H1 (cell line): Measurements from ENCODE around the gene PFKFB3. TPM values are rescaled to one million over a fixed set of nuclear protein-coding genes. Genes with fewer than 3 reads are reported as not detected.

ENCODE experiments used
- CTCF ChIA-PET: fragments of 300-600 bp; sonication (Branson Sonifier 250); formaldehyde crosslinking; loops from one replicate; lab custom pipeline; 2021; ENCODE audit not compliant: partially characterized antibody; lab: Charles Lee
- POLR2A ChIA-PET: fragments of 300-600 bp; sonication (Branson Sonifier 250); formaldehyde crosslinking; loops from one replicate; lab custom pipeline; 2021; ENCODE audit warnings: inconsistent platforms; ENCODE audit not compliant: partially characterized antibody; lab: Charles Lee
- DNase-seq, 2 experiments: peaks; one replicate each; pipeline versions ENCODE4 v3.0.0 to v3.0.0-alpha.2; 2010 to 2022; ENCODE audit warnings: low spot score in 2 of 2, low read depth in 1 of 2, mixed read lengths in 1 of 2
- FAIRE-seq: peaks from 2 replicates; lab custom pipeline; 2011; peaks lifted over from hg19 to GRCh38; lab: Jason Lieb, UNC
- H2AFZ ChIP-seq: 2 replicates; pipeline ENCODE4 v1.8.1; 2012; ENCODE audit warnings: low read length, inconsistent platforms
- H2AK5ac ChIP-seq: 2 replicates; pipeline ENCODE4 v1.6.1; 2013; ENCODE audit warnings: low read depth, low read length
- H2BK120ac ChIP-seq: replicated peaks from 2 replicates; pipeline ENCODE3; 2013; ENCODE audit warnings: low read depth, low read length, inconsistent platforms
- H2BK12ac ChIP-seq: 2 replicates; pipeline ENCODE4 v1.6.1; 2013; ENCODE audit warnings: low read depth, low read length
- H2BK15ac ChIP-seq: 2 replicates; pipeline ENCODE4 v1.6.1; 2013; ENCODE audit warnings: low read length
- H2BK20ac ChIP-seq: 2 replicates; pipeline ENCODE4 v1.6.1; 2013; ENCODE audit warnings: low read length
- H2BK5ac ChIP-seq: 2 replicates; pipeline ENCODE4 v1.6.1; 2013; ENCODE audit warnings: low read depth, low read length
- H3K14ac ChIP-seq: 2 replicates; pipeline ENCODE4 v1.6.1; 2013; ENCODE audit warnings: inconsistent platforms; ENCODE audit not compliant: insufficient read length
- H3K18ac ChIP-seq: 2 replicates; pipeline ENCODE4 v1.6.1; 2013; ENCODE audit warnings: low read length; ENCODE audit errors: extremely low read depth
- H3K23ac ChIP-seq: 2 replicates; pipeline ENCODE4 v1.6.1; 2013; ENCODE audit warnings: inconsistent platforms; ENCODE audit not compliant: insufficient read length
- H3K23me2 ChIP-seq: 2 replicates; pipeline ENCODE4 v1.6.1; 2013; ENCODE audit warnings: low read depth, low read length
- H3K27ac ChIP-seq: 2 replicates; pipeline ENCODE4 v1.6.1; 2011; ENCODE audit warnings: low read depth, low read length, inconsistent platforms
- H3K27me3 ChIP-seq, 4 experiments: replicated peaks in 1 of 4; 1 replicate in 1 of 4; 2 replicates in 3 of 4; pipeline versions ENCODE4 v1.6.1 to v1.8.1; 2011 to 2013; ENCODE audit warnings: low read length in 3 of 4, mild to moderate bottlenecking in 3 of 4, inconsistent platforms in 2 of 4, mixed read lengths in 2 of 4, moderate library complexity in 1 of 4; ENCODE audit not compliant: control insufficient read depth in 3 of 4, insufficient read depth in 3 of 4; ENCODE audit errors: extremely low read depth in 1 of 4
- H3K36me3 ChIP-seq, 4 experiments: 2 replicates each; pipeline versions ENCODE4 v1.6.1 to v1.8.1; 2011 to 2013; ENCODE audit warnings: mild to moderate bottlenecking in 4 of 4, low read length in 3 of 4, moderate library complexity in 2 of 4, control low read depth in 1 of 4, inconsistent platforms in 1 of 4; ENCODE audit not compliant: insufficient read depth in 4 of 4, control insufficient read depth in 2 of 4
- H3K4ac ChIP-seq: replicated peaks from 2 replicates; pipeline ENCODE3; 2013; ENCODE audit warnings: low read length, low read depth, mixed read lengths, inconsistent platforms; ENCODE audit not compliant: insufficient read length
- H3K4me1 ChIP-seq, 4 experiments: replicated peaks in 1 of 4; 1 replicate in 1 of 4; 2 replicates in 3 of 4; pipeline versions ENCODE4 v1.6.1 to v1.8.1; 2011 to 2013; ENCODE audit warnings: low read length in 3 of 4, inconsistent platforms in 2 of 4, mixed read lengths in 1 of 4; ENCODE audit not compliant: insufficient read depth in 4 of 4, control insufficient read depth in 3 of 4
- H3K4me2 ChIP-seq, 2 experiments: 2 replicates each; pipeline versions ENCODE4 v1.6.1 to v1.8.1; 2011 to 2013; ENCODE audit warnings: low read depth in 2 of 2, low read length in 2 of 2, control low read depth in 1 of 2, inconsistent platforms in 1 of 2, mild to moderate bottlenecking in 1 of 2; ENCODE audit not compliant: insufficient read depth in 1 of 2
- H3K4me3 ChIP-seq, 4 experiments: fragments of 200-600, 300-600 bp in 1 of 4; sonication (generic), shearing (Covaris generic), sonication (Bioruptor Twin) in 1 of 4; 2 replicates each; pipeline versions ENCODE4 v1.5.1 to v1.8.1; 2011 to 2016; ENCODE audit warnings: low read length in 4 of 4, low read depth in 3 of 4, control low read depth in 2 of 4, inconsistent platforms in 2 of 4, mild to moderate bottlenecking in 2 of 4, mixed read lengths in 1 of 4, moderate library complexity in 1 of 4; ENCODE audit not compliant: insufficient read depth in 2 of 4; ENCODE audit errors: extremely low read depth in 1 of 4
- H3K56ac ChIP-seq: replicated peaks from 2 replicates; pipeline ENCODE3; 2013; ENCODE audit warnings: low read depth, mild to moderate bottlenecking, mixed read lengths, low read length, inconsistent platforms; ENCODE audit not compliant: insufficient read length
- H3K79me1 ChIP-seq: 2 replicates; pipeline ENCODE4 v1.6.1; 2013; ENCODE audit warnings: low read depth, low read length, control low read depth
- H3K79me2 ChIP-seq, 2 experiments: 2 replicates each; pipeline versions ENCODE4 v1.6.1 to v1.8.1; 2012 to 2013; ENCODE audit warnings: low read length in 2 of 2, mild to moderate bottlenecking in 2 of 2, inconsistent platforms in 1 of 2; ENCODE audit not compliant: insufficient read depth in 2 of 2, control insufficient read depth in 1 of 2
- H3K9ac ChIP-seq, 4 experiments: replicated peaks in 1 of 4; 1 replicate in 1 of 4; 2 replicates in 3 of 4; pipeline versions ENCODE4 v1.6.1 to v1.8.1; 2011 to 2013; ENCODE audit warnings: low read depth in 3 of 4, low read length in 3 of 4, control low read depth in 2 of 4, mild to moderate bottlenecking in 2 of 4, moderate library complexity in 2 of 4, inconsistent platforms in 1 of 4; ENCODE audit errors: extremely low read depth in 1 of 4
- H3K9me3 ChIP-seq, 2 experiments: 2 replicates each; pipeline versions ENCODE4 v1.6.1 to v1.8.1; 2012 to 2013; ENCODE audit warnings: mild to moderate bottlenecking in 2 of 2, moderate library complexity in 2 of 2, control low read depth in 1 of 2, inconsistent platforms in 1 of 2, low read depth in 1 of 2, low read length in 1 of 2, mixed read lengths in 1 of 2; ENCODE audit not compliant: insufficient read depth in 2 of 2
- H4K20me1 ChIP-seq, 2 experiments: replicated peaks in 1 of 2; 2 replicates each; pipeline versions ENCODE3 to v1.8.1; 2011 to 2013; ENCODE audit warnings: inconsistent platforms in 2 of 2, low read length in 2 of 2, mild to moderate bottlenecking in 1 of 2; ENCODE audit not compliant: insufficient read depth in 2 of 2, control insufficient read depth in 1 of 2
- H4K5ac ChIP-seq: 2 replicates; pipeline ENCODE4 v1.6.1; 2013; ENCODE audit warnings: low read length, low read depth, mixed read lengths, inconsistent platforms; ENCODE audit not compliant: insufficient read length
- H4K8ac ChIP-seq: 2 replicates; pipeline ENCODE4 v1.8.0; 2013; ENCODE audit warnings: mild to moderate bottlenecking, moderate library complexity, low read length, inconsistent platforms; ENCODE audit not compliant: insufficient read depth; ENCODE audit errors: extremely low read depth
- H4K91ac ChIP-seq: replicated peaks from 2 replicates; pipeline ENCODE3; 2013; ENCODE audit warnings: low read length, mixed read lengths, inconsistent platforms; ENCODE audit not compliant: insufficient read length
- BCL11A ChIP-seq, 2 experiments: IDR thresholded peaks; one replicate each; pipeline ENCODE4 v1.6.1; 2011; ENCODE audit warnings: low read depth in 2 of 2, low read length in 2 of 2, mild to moderate bottlenecking in 2 of 2
- BRCA1 ChIP-seq: IDR thresholded peaks from 2 replicates; pipeline ENCODE4 v1.6.1; 2012; ENCODE audit warnings: low read depth, low read length, improper control_type of control experiment
- CBX5 ChIP-seq: fragments of 300-800, 300-1000 bp; sonication (generic); IDR thresholded peaks from 2 replicates; pipeline ENCODE4 v1.7.1; 2016; ENCODE audit warnings: antibody characterized with exemption, low read length, low read depth
- EGR1 ChIP-seq: IDR thresholded peaks from 2 replicates; pipeline ENCODE4 v1.6.1; 2011; ENCODE audit warnings: low read depth, low read length, borderline replicate concordance
- JUN ChIP-seq: IDR thresholded peaks from 2 replicates; pipeline ENCODE4 v1.6.1; 2011; ENCODE audit warnings: low read depth, mild to moderate bottlenecking, improper control_type of control experiment, low read length
- KDM5A ChIP-seq: fragments of 200-600 bp; IDR thresholded peaks from 2 replicates; pipeline ENCODE4 v1.7.1; 2012; ENCODE audit warnings: mild to moderate bottlenecking, low read length, inconsistent platforms, mixed read lengths
- RBBP5 ChIP-seq: IDR thresholded peaks from 2 replicates; pipeline ENCODE4 v1.7.1; 2012; ENCODE audit warnings: low read depth, mild to moderate bottlenecking, inconsistent platforms, low read length, moderate library complexity, borderline replicate concordance
- SAP30 ChIP-seq: fragments of 300-600 bp; sonication (generic); IDR thresholded peaks from 2 replicates; pipeline ENCODE4 v1.7.1; 2012; ENCODE audit warnings: low read length, moderate library complexity, mild to moderate bottlenecking, inconsistent platforms; ENCODE audit not compliant: insufficient read depth, insufficient replicate concordance
- SIRT6 ChIP-seq: IDR thresholded peaks from one replicate; pipeline ENCODE4 v1.7.1; 2012; ENCODE audit warnings: low read length, inconsistent platforms
- SP4 ChIP-seq: IDR thresholded peaks from 2 replicates; pipeline ENCODE4 v1.6.1; 2012; ENCODE audit warnings: low read length, inconsistent platforms
- TAF7 ChIP-seq: optimal IDR thresholded peaks from 2 replicates; pipeline ENCODE3; 2011; ENCODE audit warnings: low read depth, mild to moderate bottlenecking, inconsistent platforms, low read length, moderate library complexity, borderline replicate concordance
- WGBS, 2 experiments: shearing (Covaris generic) in 1 of 2; methylation state at CpG; one replicate each; pipeline versions ENCODE4 v1.1.6 to v1.1.7; 2013 to 2015; ENCODE audit warnings: low lambda C conversion rate in 2 of 2, mixed read lengths in 2 of 2, inconsistent platforms in 1 of 2, low coverage in 1 of 2, missing lambda C conversion rate in 1 of 2; ENCODE audit not compliant: insufficient replicate concordance in 2 of 2, insufficient coverage in 1 of 2, insufficient read length in 1 of 2; ENCODE audit errors: extremely low coverage in 1 of 2, missing lambda C conversion rate in 1 of 2; 5-methylcytosine and 5-hydroxymethylcytosine counted together
- polyA plus RNA-seq, 7 experiments: library from polyadenylated mRNA; depleted of rRNA in 3 of 7; stranded (reverse) in 5 of 7; unstranded in 2 of 7; fragments of >200 nt in 5 of 7; fragments of 200-250 nt in 2 of 7; gene quantifications; 1 replicate in 5 of 7; 2 replicates in 1 of 7; 4 replicates in 1 of 7; pipeline versions ENCODE4 v1.2.1 to v1.2.3, GENCODE V29; 2011 to 2013; ENCODE audit warnings: missing spikeins in 2 of 7, mixed read lengths in 2 of 7
- total RNA-seq: library from RNA; stranded (reverse); fragmentation: NEBNext Ultra II Directional; extraction: Animal tissue kit (Norgen Biotek cat#: 25700); gene quantifications from 2 replicates; pipeline ENCODE4 v1.2.1, GENCODE V29; 2021

Gene PFKFB3
- total and polyA plus RNA-seq, 2 of the 8 experiments (the other 6 are each of a cell fraction or from before 2014, with no cell fraction given), result 15.6 to 32.0 TPM

GRCh38 chr10:6163364-6164270, 39.1 kb upstream of the PFKFB3 start:
- Histone ChIP-seq H4K5ac (peak overlapping the region; percentile 46), H3K9ac (peak overlapping the region; percentile 51 to 79 (median 64)), H3K4me2 (peak overlapping the region; percentile 74 to 78), H2BK12ac (no peak overlapping the region), H3K27me3 (no peaks in the 10 kb centered on the region), H2AK5ac (no peak overlapping the region), H3K18ac (peak overlapping the region; percentile 24; the same call in 1 of the 2 replicates), H4K20me1 (peaks cover 0 to 7% of the 10 kb centered on the region in 2 experiments), H4K8ac (peak overlapping the region; percentile 96), H3K79me1 (peaks cover 3% of the 10 kb centered on the region; the same call in 1 of the 2 replicates), H2BK5ac (no peak overlapping the region; the same call in 1 of the 2 replicates), H4K91ac (no peak overlapping the region), H3K4ac (no peak overlapping the region), H3K14ac (no peak overlapping the region), H3K36me3 (peaks cover 0 to 2% (median under 1%) of the 10 kb centered on the region in 4 experiments; a peak in 1 of 8 replicates), H3K56ac (no peak overlapping the region), H2AFZ (no peak overlapping the region), H3K9me3 (no peaks in the 10 kb centered on the region), H2BK15ac (no peak overlapping the region), H3K79me2 (peaks cover 0 to 37% of the 10 kb centered on the region in 2 experiments; a peak in 2 of 4 replicates), H3K4me3 (peak overlapping the region; percentile 39 to 88 (median 54)), H3K23me2 (no peaks in the 10 kb centered on the region), H2BK120ac (no peak overlapping the region), H2BK20ac (no peak overlapping the region), H3K4me1 (peaks cover 0 to 2% (median 0%) of the 10 kb centered on the region in 4 experiments; a peak in 1 of 7 replicates), H3K27ac (no peak overlapping the region), H3K23ac (no peak overlapping the region)
- FAIRE-seq (no peak), DNase-seq (peak in 1 of 2 experiments; percentile 94)
- POLR2A ChIA-PET, result interaction anchor here (0.7 to 2.2 kb wide), 11 partner anchors 9 to 234 kb away, joined by 3 to 10 read pairs (median 3); partner anchors contain the start of gene PFKFB3
- CTCF ChIA-PET, result interaction anchor here (0.6 to 2.8 kb wide), 9 partner anchors 9 to 291 kb away, joined by 3 to 19 read pairs (median 3); no protein-coding TSS in a partner anchor
- WGBS, 2 experiments, result 13% methylated on average over 26 of the region's 91 CpGs; no CpG with 5 or more reads in 1 of the 2 experiments
- no peak for TF ChIP-seq BCL11A (IDR thresholded peaks at IDR 0.05; ENCODE audit: low read depth in 2 of 2, low read length in 2 of 2)
- TF ChIP-seq BRCA1, result no peak
- TF ChIP-seq SP4, result no peak
- no peak for TF ChIP-seq RBBP5
- TF ChIP-seq SAP30, result no peak
- TF ChIP-seq SIRT6, result no peak
- TF ChIP-seq KDM5A, result no peak
- no peak for TF ChIP-seq JUN
- TF ChIP-seq EGR1, result no peak
- no peak for TF ChIP-seq TAF7
- TF ChIP-seq CBX5, result no peak
